GM18502 (cell line): Measurements from ENCODE around the gene SLC35C1.

Source experiments
- ATAC-seq: cut with Tn5 transposase; IDR thresholded peaks from one replicate; pipeline ENCODE4 v1.9.1; 2021; ENCODE audit warnings: mild to moderate bottlenecking; ENCODE audit not compliant: unreplicated experiment, poor library complexity

Gene SLC35C1

GRCh38 chr11:45804761-45805304 lies at the start of gene SLC35C1:
Gene SLC35C1, plus strand, starts transcription at chr11:45805149. Its CDS starts 653 bp downstream, at chr11:45805802.
- ATAC-seq: peak; percentile 97

GRCh38 chr11:45755281-45755859 lies 49.6 kb upstream of the SLC35C1 start:
- ATAC-seq: no peak

DNA sequence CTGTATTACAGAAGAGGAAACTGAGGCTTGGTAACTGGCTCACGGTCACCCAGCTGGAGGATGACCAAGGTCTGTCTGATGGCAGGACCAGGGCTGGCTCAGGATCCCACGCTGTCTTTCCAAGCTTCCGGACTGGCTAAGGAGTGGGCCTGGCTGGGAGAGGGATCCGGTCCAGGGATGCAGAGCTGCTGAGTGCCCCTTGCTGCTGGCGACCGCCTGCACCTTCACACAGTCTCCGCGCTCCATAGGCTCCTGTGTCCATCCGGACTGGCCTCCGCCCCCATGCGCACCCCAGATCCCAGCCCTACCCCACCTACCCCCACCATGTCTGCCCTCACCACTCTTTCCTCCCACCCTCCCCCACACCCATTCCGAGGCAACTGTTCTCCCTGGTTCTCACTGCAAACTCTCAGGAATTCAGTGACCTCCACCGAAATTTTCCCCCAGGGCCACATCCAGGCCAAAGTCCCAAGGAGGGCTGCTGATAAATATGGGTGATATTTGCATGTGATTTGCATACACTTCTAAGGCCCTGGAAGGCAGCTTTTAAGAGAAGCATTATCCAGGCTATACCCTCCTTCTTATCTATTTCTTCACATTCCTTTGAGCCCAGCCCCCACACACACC lies 48.5 kb upstream of the SLC35C1 start:
- ATAC-seq: no peak

DNA sequence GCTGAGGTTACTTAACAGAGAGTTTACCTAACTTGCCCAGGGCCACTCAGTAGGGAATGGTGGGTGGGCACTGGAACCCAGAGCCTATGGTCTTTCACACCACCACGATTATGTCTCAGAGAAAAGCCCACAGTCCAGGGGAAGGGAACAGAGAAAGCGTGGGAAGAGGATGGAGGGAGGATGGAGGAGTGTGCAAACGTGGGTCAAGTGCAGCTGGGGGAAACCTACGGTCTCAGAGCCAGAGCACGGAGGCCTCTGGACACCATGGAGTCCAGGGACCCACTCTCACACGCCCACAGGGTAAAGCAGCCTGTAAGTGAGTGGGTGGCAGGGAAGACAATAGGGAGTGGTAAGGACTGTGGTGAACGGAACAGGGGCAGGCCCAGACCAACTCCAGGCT lies 47.3 kb upstream of the SLC35C1 start:
- no peak for ATAC-seq

GRCh38 chr11:45761659-45762058 lies 43.3 kb upstream of the SLC35C1 start:
- no peak for ATAC-seq

- ATAC-seq: no peak
These were observed 39.8 kb upstream of the SLC35C1 start for GRCh38 chr11:45765107-45765668.

- ATAC-seq: no peak
These were observed 39.1 kb upstream of the SLC35C1 start for GRCh38 chr11:45765836-45766235.

DNA sequence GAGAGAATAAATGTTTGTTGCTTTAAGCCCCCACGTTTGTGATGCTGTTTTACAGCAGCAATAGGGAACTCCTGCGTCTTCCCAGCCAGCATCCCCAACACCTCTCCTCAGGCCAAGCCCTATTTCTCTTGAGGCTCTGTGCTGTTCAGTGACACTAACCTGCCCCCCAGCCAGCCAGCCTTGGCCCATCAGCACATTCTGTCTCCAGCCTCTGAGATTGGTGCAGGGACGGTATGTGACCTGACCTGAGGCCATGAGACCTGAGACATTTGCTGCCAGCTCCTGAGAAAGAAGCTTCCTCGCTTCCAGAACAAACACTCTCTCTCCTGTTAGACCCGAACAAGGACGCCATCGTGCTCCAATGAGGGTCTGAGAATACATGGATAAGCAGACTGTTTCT lies 38.5 kb upstream of the SLC35C1 start:
- no peak for ATAC-seq

DNA sequence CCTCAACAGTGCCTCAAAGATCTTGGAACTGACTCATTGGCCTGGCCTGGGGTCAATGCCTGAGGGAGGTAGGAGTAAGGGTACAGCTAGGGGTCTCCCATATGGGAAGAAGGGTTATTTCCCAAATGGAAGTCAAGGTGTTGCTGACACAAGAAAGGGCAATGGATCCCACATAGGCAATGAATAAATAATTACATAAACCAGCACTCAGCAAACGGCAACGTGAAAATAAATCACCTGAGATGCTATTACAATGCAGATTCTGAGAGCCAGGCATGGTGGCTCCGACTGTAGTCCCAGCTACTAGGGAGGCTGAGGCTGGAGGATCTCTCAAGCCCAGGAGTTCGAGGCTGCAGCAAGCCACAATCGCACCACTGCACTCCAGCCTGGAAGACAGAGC lies 36.5 kb upstream of the SLC35C1 start:
- ATAC-seq: no peak

- ATAC-seq: no peak
These were observed 35.0 kb upstream of the SLC35C1 start for GRCh38 chr11:45769960-45770359.

GRCh38 chr11:45771193-45771565 lies 33.8 kb upstream of the SLC35C1 start:
- peak; percentile 58 for ATAC-seq

GRCh38 chr11:45771566-45772448 lies 33.1 kb upstream of the SLC35C1 start:
- ATAC-seq: peak; percentile 89

GRCh38 chr11:45772449-45772774 lies 32.5 kb upstream of the SLC35C1 start:
- no peak for ATAC-seq

- no peak for ATAC-seq
These were observed 31.8 kb upstream of the SLC35C1 start for GRCh38 chr11:45772986-45773785.

DNA sequence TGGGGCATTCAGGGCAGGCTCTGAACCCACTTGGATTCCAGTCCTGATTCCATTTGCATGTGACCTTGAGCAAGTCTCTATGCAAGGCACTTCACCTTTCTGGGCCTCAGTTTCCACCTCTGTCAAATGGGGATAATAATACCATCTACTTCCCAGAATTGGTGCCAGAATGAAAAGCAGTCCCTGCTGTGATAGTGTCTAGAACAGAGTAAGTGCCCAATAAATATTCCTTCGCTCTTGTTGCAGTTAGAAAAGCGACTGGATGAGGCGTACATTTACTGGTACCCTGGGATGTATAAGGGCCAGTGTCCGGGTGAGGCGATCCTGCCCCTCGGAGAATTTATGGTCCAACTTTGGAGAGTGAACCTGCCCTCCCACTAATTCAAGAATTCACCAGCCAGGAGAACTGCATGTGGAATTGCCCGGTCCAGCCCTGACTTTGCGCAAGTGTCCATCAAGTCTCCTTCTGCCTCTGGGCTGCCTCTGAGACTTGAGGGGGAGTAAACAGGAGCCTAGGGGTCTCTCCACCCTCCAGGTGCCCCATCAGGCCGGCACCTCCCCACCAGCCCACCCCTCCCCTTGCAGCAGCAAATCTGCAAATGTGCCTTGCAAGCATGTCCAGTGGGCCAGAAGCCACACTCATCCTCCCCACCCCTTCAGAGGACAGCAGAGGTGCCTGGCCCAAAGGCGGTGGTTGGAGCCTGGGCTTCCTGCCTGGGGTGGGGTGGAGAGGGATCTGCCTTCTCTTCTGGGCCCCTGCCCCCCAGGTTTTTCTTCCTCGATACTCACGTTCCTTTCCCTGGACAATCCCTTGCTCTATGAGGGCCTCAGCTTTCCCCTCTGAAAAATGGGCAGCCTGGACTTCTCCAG lies 30.9 kb upstream of the SLC35C1 start:
- no peak for ATAC-seq

- ATAC-seq: no peak
These were observed 30.2 kb upstream of the SLC35C1 start for GRCh38 chr11:45774786-45775185.

DNA sequence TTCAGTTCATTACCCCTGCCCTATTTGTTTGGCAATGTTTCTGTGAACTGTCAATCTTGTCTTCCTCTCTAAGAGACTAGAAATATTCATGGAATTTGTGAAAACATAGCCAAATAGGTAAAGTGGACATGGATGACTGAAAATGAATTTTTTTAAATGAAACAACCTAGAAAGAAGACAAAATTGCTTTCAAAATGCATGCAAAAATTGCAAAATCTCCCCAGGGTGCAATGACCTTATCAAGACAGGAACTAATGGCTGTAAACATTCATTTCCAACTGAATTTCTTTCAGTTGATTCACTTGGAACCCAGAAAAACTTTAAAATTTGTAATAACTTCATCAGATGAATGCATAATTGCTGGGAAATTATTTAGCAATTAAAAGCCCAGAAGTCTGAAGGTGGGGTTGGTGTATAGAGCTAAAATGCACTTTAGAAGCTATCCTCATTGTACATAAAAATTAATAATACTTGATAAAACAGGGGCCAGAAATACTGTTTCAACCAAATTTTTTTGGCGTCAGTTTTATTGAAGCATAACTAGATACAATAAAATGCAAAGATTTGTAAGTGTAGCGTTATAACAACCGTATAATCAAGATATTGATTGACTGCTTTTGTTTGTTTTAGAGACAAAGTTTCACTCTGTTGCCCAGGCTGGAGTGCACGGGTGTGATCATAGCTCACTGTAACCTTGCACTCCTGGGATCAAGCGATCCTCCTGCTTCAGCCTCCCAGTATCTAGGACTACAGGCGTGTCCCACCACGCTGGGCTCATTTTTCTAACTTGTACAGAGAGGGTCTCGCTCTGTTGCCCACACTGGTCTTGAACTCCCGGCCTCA lies 27.6 kb upstream of the SLC35C1 start:
- no peak for ATAC-seq

- no peak for ATAC-seq
These were observed 26.6 kb upstream of the SLC35C1 start for GRCh38 chr11:45778341-45778740.
